H1 (cell line): Measurements from ENCODE around the gene KCND3. TPM values are rescaled to one million over a fixed set of nuclear protein-coding genes. Genes with fewer than 3 reads are reported as not detected.

Experiments used
- ATF3 ChIP-seq: IDR thresholded peaks from 2 replicates; pipeline ENCODE4 v1.6.1; 2011; ENCODE audit warnings: low read depth, mild to moderate bottlenecking, low read length; ENCODE audit not compliant: insufficient read depth
- E2F6 ChIP-seq: IDR thresholded peaks from 2 replicates; pipeline ENCODE4 v1.6.1; 2012; ENCODE audit warnings: inconsistent platforms
- EZH2 ChIP-seq: fragments of 200-600 bp; sonication (generic); IDR thresholded peaks from 2 replicates; pipeline ENCODE4 v1.7.1; 2012; ENCODE audit warnings: low read depth, mild to moderate bottlenecking, moderate library complexity, low read length, inconsistent platforms; ENCODE audit not compliant: severe bottlenecking
- POLR2AphosphoS5 ChIP-seq: IDR thresholded peaks from 2 replicates; pipeline ENCODE4 v1.6.1; 2011; ENCODE audit warnings: low read depth, low read length
- SAP30 ChIP-seq: fragments of 300-600 bp; sonication (generic); IDR thresholded peaks from 2 replicates; pipeline ENCODE4 v1.7.1; 2012; ENCODE audit warnings: low read length, moderate library complexity, mild to moderate bottlenecking, inconsistent platforms; ENCODE audit not compliant: insufficient read depth, insufficient replicate concordance
- SP4 ChIP-seq: IDR thresholded peaks from 2 replicates; pipeline ENCODE4 v1.6.1; 2012; ENCODE audit warnings: low read length, inconsistent platforms
- polyA plus RNA-seq, 7 experiments: library from polyadenylated mRNA; depleted of rRNA in 3 of 7; stranded (reverse) in 5 of 7; unstranded in 2 of 7; fragments of >200 nt in 5 of 7; fragments of 200-250 nt in 2 of 7; gene quantifications; 1 replicate in 5 of 7; 2 replicates in 1 of 7; 4 replicates in 1 of 7; pipeline versions ENCODE4 v1.2.1 to v1.2.3, GENCODE V29; 2011 to 2013; ENCODE audit warnings: missing spikeins in 2 of 7, mixed read lengths in 2 of 7
- total RNA-seq: library from RNA; stranded (reverse); fragmentation: NEBNext Ultra II Directional; extraction: Animal tissue kit (Norgen Biotek cat#: 25700); gene quantifications from 2 replicates; pipeline ENCODE4 v1.2.1, GENCODE V29; 2021

The KCND3 gene
- total and polyA plus RNA-seq, 2 of the 8 experiments (the other 6 are each of a cell fraction or from before 2014, with no cell fraction given), result 0.14 to 0.48 TPM

GRCh38 chr1:111956155-111956771, 33.2 kb downstream of the KCND3 start (continued):
- TF ChIP-seq ATF3, result no peak
- no peak for TF ChIP-seq SAP30
- no peak for TF ChIP-seq EZH2
- TF ChIP-seq SP4, result no peak
- TF ChIP-seq E2F6, result no peak
- no peak for TF ChIP-seq POLR2AphosphoS5
